ENCODE measurements around the gene AUP1. TPM values are rescaled to one million over a fixed set of nuclear protein-coding genes. Genes with fewer than 3 reads are reported as not detected.

Gene AUP1
- total and polyA plus RNA-seq, 2 donors (not counting 3 experiments of a cell fraction or from before 2014, with no cell fraction given): 103 to 187 TPM

GRCh38 chr2:74507926-74508520 lies 21.5 kb downstream of the AUP1 start:
- H3K79me2 ChIP-seq (ENCODE audit: control insufficient read depth, insufficient read depth, low read length): peaks cover 4% of the 10 kb centered on the region
- intact Hi-C loops (cut with micrococcal nuclease) (loop anchor here (1.0 to 2.0 kb wide), 4 partner anchors 21 to 79 kb away; partner anchors contain the start of genes AUP1, DOK1, HTRA2 and TTC31), dilution Hi-C loops (cut with MboI; ENCODE audit: extremely low pct_ligation_motif_present, low sequenced_read_pairs) (no loop called here)
- FAIRE-seq (no peak), DNase-seq (ENCODE audit: low read depth, low spot score) (peak; percentile 21)
- no peak overlapping the region for H3K27ac ChIP-seq (ENCODE audit: insufficient read depth, low read depth, low read length)
- no peaks in the 10 kb centered on the region for H3K9me1 ChIP-seq (replicated peaks; ENCODE audit: control insufficient read depth, extremely low read depth, insufficient read depth, low read length)
- H2AFZ ChIP-seq (ENCODE audit: low read depth, low read length): peak overlapping the region; percentile 29
- BruUV-seq (replicated peaks): no TSS peak
- CTCF ChIA-PET: interaction anchor here (0.6 to 2.5 kb wide), 4 partner anchors 24 to 86 kb away, joined by 3 to 15 read pairs (median 6); partner anchors contain the start of genes CCDC142 and TTC31
- H3K9ac ChIP-seq (replicated peaks; ENCODE audit: extremely low read depth, insufficient read depth, low read length): peak overlapping the region; percentile 69
- H3K4me3 ChIP-seq (replicated peaks in 1 of 3; ENCODE audit: insufficient read depth in 1 of 3, low read depth in 1 of 3, low read length in 3 of 3): peak overlapping the region; percentile 3 to 75 (median 37)
- POLR2A ChIA-PET: interaction anchor here (1.2 kb wide), 1 partner anchor 21 kb away, joined by 3 read pairs; the partner anchor contains the start of genes AUP1 and HTRA2
- H3K4me1 ChIP-seq (ENCODE audit: control insufficient read depth, extremely low read depth, insufficient read depth, low read length): peaks cover 21% of the 10 kb centered on the region
- peak overlapping the region; percentile 57 for H3K4me2 ChIP-seq (ENCODE audit: insufficient read depth, low read length)
- TF ChIP-seq EZH2 (IDR thresholded peaks at IDR 0.05; ENCODE audit: borderline replicate concordance, low read depth, low read length, severe bottlenecking): peak; percentile 37
- no peak for TF ChIP-seq JUN (IDR thresholded peaks at IDR 0.05; ENCODE audit: borderline replicate concordance, insufficient read depth, insufficient read length, low read depth)
- H3K36me3 ChIP-seq (ENCODE audit: control insufficient read depth in 2 of 2, extremely low read depth in 1 of 2, insufficient read depth in 2 of 2, low read length in 2 of 2): peaks cover 0 to 4% of the 10 kb centered on the region in 2 experiments
- peaks cover 36 to 46% of the 10 kb centered on the region in 2 experiments for H3K27me3 ChIP-seq (ENCODE audit: control insufficient read depth in 2 of 2, insufficient read depth in 2 of 2, low read length in 2 of 2)
- no peaks in the 10 kb centered on the region for H3K9me3 ChIP-seq (replicated peaks; ENCODE audit: control insufficient read depth, insufficient read depth, low read length)
- no peaks in the 10 kb centered on the region for H4K20me1 ChIP-seq (replicated peaks; ENCODE audit: control insufficient read depth, extremely low read depth, insufficient read depth, low read length)

- ChIA-PET POLR2A (no interaction called here), CTCF (interaction anchor here (0.6 to 2.5 kb wide), 9 partner anchors 8 to 86 kb away, joined by 3 to 15 read pairs (median 5); partner anchors contain the start of genes AUP1, CCDC142, HTRA2 and LBX2)
- DNase-seq (ENCODE audit: low read depth, low spot score) (peak; percentile 98), FAIRE-seq (peak; percentile 98)
- Histone ChIP-seq H3K9me3 (replicated peaks; ENCODE audit: control insufficient read depth, insufficient read depth, low read length) (no peaks in the 10 kb centered on the region), H4K20me1 (replicated peaks; ENCODE audit: control insufficient read depth, extremely low read depth, insufficient read depth, low read length) (no peaks in the 10 kb centered on the region), H3K4me1 (ENCODE audit: control insufficient read depth, extremely low read depth, insufficient read depth, low read length) (peaks cover 27% of the 10 kb centered on the region), H3K4me2 (ENCODE audit: insufficient read depth, low read length) (peak within 1 kb of the TSS; percentile 66), H3K27ac (ENCODE audit: insufficient read depth, low read depth, low read length) (peak within 1 kb of the TSS; percentile 54), H3K9me1 (replicated peaks; ENCODE audit: control insufficient read depth, extremely low read depth, insufficient read depth, low read length) (no peaks in the 10 kb centered on the region), H2AFZ (ENCODE audit: low read depth, low read length) (peak within 1 kb of the TSS; percentile 29), H3K27me3 (ENCODE audit: control insufficient read depth in 2 of 2, insufficient read depth in 2 of 2, low read length in 2 of 2) (peaks cover 31 to 40% of the 10 kb centered on the region in 2 experiments), H3K36me3 (ENCODE audit: control insufficient read depth in 2 of 2, extremely low read depth in 1 of 2, insufficient read depth in 2 of 2, low read length in 2 of 2) (peaks cover 0 to 4% of the 10 kb centered on the region in 2 experiments), H3K9ac (replicated peaks; ENCODE audit: extremely low read depth, insufficient read depth, low read length) (peak within 1 kb of the TSS; percentile 69), H3K4me3 (replicated peaks in 1 of 3; ENCODE audit: insufficient read depth in 1 of 3, low read depth in 1 of 3, low read length in 3 of 3) (peak within 1 kb of the TSS; percentile 3 to 75 (median 37)), H3K79me2 (ENCODE audit: control insufficient read depth, insufficient read depth, low read length) (peaks cover 4% of the 10 kb centered on the region)
- dilution Hi-C loops (cut with MboI; ENCODE audit: extremely low pct_ligation_motif_present, low sequenced_read_pairs) (no loop called here), intact Hi-C loops (cut with micrococcal nuclease) (loop anchor here (1.0 to 2.0 kb wide), 4 partner anchors 22 to 80 kb away; partner anchors contain the start of genes AUP1, DOK1, HTRA2 and TTC31)
- TF ChIP-seq EZH2 (IDR thresholded peaks at IDR 0.05; ENCODE audit: borderline replicate concordance, low read depth, low read length, severe bottlenecking) (no peak), CTCF (IDR thresholded peaks at IDR 0.05; ENCODE audit: extremely low read depth in 1 of 2, insufficient read depth in 1 of 2, low read depth in 1 of 2, low read length in 2 of 2) (peak; percentile 41 to 81), GATA2 (IDR thresholded peaks at IDR 0.05; ENCODE audit: insufficient read depth, insufficient read length, low read depth, low read length) (no peak), MAX (IDR thresholded peaks at IDR 0.05; ENCODE audit: insufficient read depth, insufficient read length) (peak; percentile 68), FOS (IDR thresholded peaks at IDR 0.05; ENCODE audit: borderline replicate concordance, insufficient read depth, low read length) (no peak), POLR2AphosphoS5 (IDR thresholded peaks at IDR 0.05; ENCODE audit: insufficient read depth, low read depth, low read length) (peak; percentile 66), JUN (IDR thresholded peaks at IDR 0.05; ENCODE audit: borderline replicate concordance, insufficient read depth, insufficient read length, low read depth) (no peak), POLR2A (IDR thresholded peaks at IDR 0.05; ENCODE audit: low read depth, low read length) (peak; percentile 75), MYC (IDR thresholded peaks at IDR 0.05; ENCODE audit: low read depth, low read length) (no peak)
- BruUV-seq (replicated peaks): no TSS peak
These were observed 22.2 kb downstream of the AUP1 start, which contains the start of gene PCGF1 for GRCh38 chr2:74507145-74507925. Gene PCGF1 (minus strand): TSS chr2:74507695. CDS start chr2:74507668, 27 bp downstream.

Data from endothelial cell of umbilical vein (primary cell).